ENCODE data around the gene GPR39. TPM values are rescaled to one million over a fixed set of nuclear protein-coding genes. Genes with fewer than 3 reads are reported as not detected.

The GPR39 gene
- total RNA-seq, 1 donor from 2014 or later: 1.0 TPM

GRCh38 chr2:132479155-132479554, 62.5 kb downstream of the GPR39 start:
- TF ChIP-seq CTCF (IDR thresholded peaks at IDR 0.05; ENCODE audit: partially characterized antibody, unreplicated experiment): no peak
- Mint-ChIP-seq H3K27ac (ENCODE audit: unreplicated experiment) (no peak overlapping the region), H3K4me1 (ENCODE audit: low read depth, unreplicated experiment) (peaks cover 13% of the 10 kb centered on the region), H3K9me3 (ENCODE audit: unreplicated experiment) (no peaks in the 10 kb centered on the region), H3K36me3 (ENCODE audit: unreplicated experiment) (no peaks in the 10 kb centered on the region), H3K27me3 (ENCODE audit: unreplicated experiment) (peaks cover 5% of the 10 kb centered on the region), H3K4me3 (ENCODE audit: unreplicated experiment) (no peak overlapping the region)
- no peak for DNase-seq

- H3K9me3 Mint-ChIP-seq (ENCODE audit: unreplicated experiment): no peaks in the 10 kb centered on the region
- no peak for DNase-seq
- peaks cover 13% of the 10 kb centered on the region for H3K4me1 Mint-ChIP-seq (ENCODE audit: low read depth, unreplicated experiment)
- no peak for TF ChIP-seq CTCF (IDR thresholded peaks at IDR 0.05; ENCODE audit: partially characterized antibody, unreplicated experiment)
- H3K27me3 Mint-ChIP-seq (ENCODE audit: unreplicated experiment): peaks cover 8% of the 10 kb centered on the region
- no peak overlapping the region for H3K27ac Mint-ChIP-seq (ENCODE audit: unreplicated experiment)
- H3K4me3 Mint-ChIP-seq (ENCODE audit: unreplicated experiment): no peak overlapping the region
- no peaks in the 10 kb centered on the region for H3K36me3 Mint-ChIP-seq (ENCODE audit: unreplicated experiment)
Observed at GRCh38 chr2:132482821-132483220, 66.2 kb downstream of the GPR39 start.

GRCh38 chr2:132484144-132484543, 67.5 kb downstream of the GPR39 start:
- TF ChIP-seq CTCF (IDR thresholded peaks at IDR 0.05; ENCODE audit: partially characterized antibody, unreplicated experiment): no peak
- Mint-ChIP-seq H3K36me3 (ENCODE audit: unreplicated experiment) (no peaks in the 10 kb centered on the region), H3K4me1 (ENCODE audit: low read depth, unreplicated experiment) (peaks cover 8% of the 10 kb centered on the region), H3K27ac (ENCODE audit: unreplicated experiment) (no peak overlapping the region), H3K9me3 (ENCODE audit: unreplicated experiment) (no peaks in the 10 kb centered on the region), H3K4me3 (ENCODE audit: unreplicated experiment) (no peak overlapping the region), H3K27me3 (ENCODE audit: unreplicated experiment) (peaks cover 8% of the 10 kb centered on the region)
- no peak for DNase-seq

- H3K9me3 Mint-ChIP-seq (ENCODE audit: unreplicated experiment): peaks cover 2% of the 10 kb centered on the region
- H3K4me1 Mint-ChIP-seq (ENCODE audit: low read depth, unreplicated experiment): peaks cover 2% of the 10 kb centered on the region
- H3K27ac Mint-ChIP-seq (ENCODE audit: unreplicated experiment): no peak overlapping the region
- H3K27me3 Mint-ChIP-seq (ENCODE audit: unreplicated experiment): peaks cover 3% of the 10 kb centered on the region
- no peaks in the 10 kb centered on the region for H3K36me3 Mint-ChIP-seq (ENCODE audit: unreplicated experiment)
- no peak for DNase-seq
- TF ChIP-seq CTCF (IDR thresholded peaks at IDR 0.05; ENCODE audit: partially characterized antibody, unreplicated experiment): no peak
- H3K4me3 Mint-ChIP-seq (ENCODE audit: unreplicated experiment): no peak overlapping the region
Observed at GRCh38 chr2:132488491-132488890, 71.9 kb downstream of the GPR39 start.

- H3K4me1 Mint-ChIP-seq (ENCODE audit: low read depth, unreplicated experiment): peaks cover 2% of the 10 kb centered on the region
- no peak overlapping the region for H3K4me3 Mint-ChIP-seq (ENCODE audit: unreplicated experiment)
- H3K27ac Mint-ChIP-seq (ENCODE audit: unreplicated experiment): no peak overlapping the region
- no peak for TF ChIP-seq CTCF (IDR thresholded peaks at IDR 0.05; ENCODE audit: partially characterized antibody, unreplicated experiment)
- peaks cover 3% of the 10 kb centered on the region for H3K27me3 Mint-ChIP-seq (ENCODE audit: unreplicated experiment)
- H3K36me3 Mint-ChIP-seq (ENCODE audit: unreplicated experiment): no peaks in the 10 kb centered on the region
- H3K9me3 Mint-ChIP-seq (ENCODE audit: unreplicated experiment): peaks cover 2% of the 10 kb centered on the region
- DNase-seq: no peak
Observed at GRCh38 chr2:132489150-132489549, 72.5 kb downstream of the GPR39 start.
